8988T (cell line): ENCODE results near the gene CCDC92.

Source experiments
- DNase-seq: peaks from one replicate; pipeline ENCODE4 v3.0.0; 2011

Gene CCDC92

GRCh38 chr12:123886258-123886657, 86.4 kb downstream of the CCDC92 start:
- no peak for DNase-seq
